ENCODE measurements around the gene PTPRC. TPM values are rescaled to one million over a fixed set of nuclear protein-coding genes. Genes with fewer than 3 reads are reported as not detected.

Gene PTPRC
- polyA plus RNA-seq, 1 donor (not counting 4 experiments of a cell fraction or from before 2014, with no cell fraction given) = not detected

DNA sequence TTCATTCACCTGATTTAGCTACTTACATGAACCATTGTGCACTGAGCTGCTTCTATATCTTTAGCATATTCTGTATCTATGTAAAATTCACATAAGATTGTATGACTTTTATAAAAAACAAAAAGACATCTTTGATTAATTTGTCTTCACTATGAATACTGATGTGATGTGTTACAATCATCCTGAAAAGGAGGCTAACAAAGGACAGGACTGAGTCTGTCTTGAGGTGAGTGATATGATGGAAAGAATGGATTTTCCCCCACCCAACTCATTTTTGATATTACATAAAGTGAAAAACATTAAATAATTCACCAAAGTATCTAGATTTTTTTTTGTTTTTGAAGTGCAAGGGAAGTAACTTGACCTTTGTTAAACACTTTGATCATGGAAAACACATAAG, 9.8 kb downstream of the PTPRC start:
- no peaks in the 10 kb centered on the region for H3K27me3 ChIP-seq (ENCODE audit: control insufficient read depth, extremely low read depth, insufficient read depth, low read length)
- H3K4me2 ChIP-seq (ENCODE audit: control insufficient read depth, extremely low read depth, insufficient read depth, low read depth, low read length) = no peak overlapping the region
- dilution Hi-C loops (cut with MboI; ENCODE audit: extremely low pct_ligation_motif_present, low sequenced_read_pairs) = no loop called here
- no peaks in the 10 kb centered on the region for H3K36me3 ChIP-seq (ENCODE audit: control insufficient read depth in 2 of 2, extremely low read depth in 1 of 2, insufficient read depth in 2 of 2, low read length in 2 of 2)
- no peak overlapping the region for H3K27ac ChIP-seq (ENCODE audit: control insufficient read depth, insufficient read depth, low read length)
- H3K4me1 ChIP-seq (ENCODE audit: control insufficient read depth, extremely low read depth, insufficient read depth, low read length) = no peaks in the 10 kb centered on the region
- H2AFZ ChIP-seq (ENCODE audit: control insufficient read depth, low read length) = no peak overlapping the region
- FAIRE-seq = no peak
- H3K4me3 ChIP-seq (ENCODE audit: control insufficient read depth in 2 of 3, extremely low read depth in 1 of 3, insufficient read depth in 2 of 3, low read depth in 1 of 3, low read length in 3 of 3) = no peak overlapping the region
- TF ChIP-seq EZH2 (IDR thresholded peaks at IDR 0.05; ENCODE audit: low read length) = no peak
- TF ChIP-seq, protein P1, sequence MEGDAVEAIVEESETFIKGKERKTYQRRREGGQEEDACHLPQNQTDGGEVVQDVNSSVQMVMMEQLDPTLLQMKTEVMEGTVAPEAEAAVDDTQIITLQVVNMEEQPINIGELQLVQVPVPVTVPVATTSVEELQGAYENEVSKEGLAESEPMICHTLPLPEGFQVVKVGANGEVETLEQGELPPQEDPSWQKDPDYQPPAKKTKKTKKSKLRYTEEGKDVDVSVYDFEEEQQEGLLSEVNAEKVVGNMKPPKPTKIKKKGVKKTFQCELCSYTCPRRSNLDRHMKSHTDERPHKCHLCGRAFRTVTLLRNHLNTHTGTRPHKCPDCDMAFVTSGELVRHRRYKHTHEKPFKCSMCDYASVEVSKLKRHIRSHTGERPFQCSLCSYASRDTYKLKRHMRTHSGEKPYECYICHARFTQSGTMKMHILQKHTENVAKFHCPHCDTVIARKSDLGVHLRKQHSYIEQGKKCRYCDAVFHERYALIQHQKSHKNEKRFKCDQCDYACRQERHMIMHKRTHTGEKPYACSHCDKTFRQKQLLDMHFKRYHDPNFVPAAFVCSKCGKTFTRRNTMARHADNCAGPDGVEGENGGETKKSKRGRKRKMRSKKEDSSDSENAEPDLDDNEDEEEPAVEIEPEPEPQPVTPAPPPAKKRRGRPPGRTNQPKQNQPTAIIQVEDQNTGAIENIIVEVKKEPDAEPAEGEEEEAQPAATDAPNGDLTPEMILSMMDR (optimal IDR thresholded peaks at IDR 0.05 in 1 of 3, IDR thresholded peaks at IDR 0.05 in 1 of 3, conservative IDR thresholded peaks at IDR 0.05 in 1 of 3; ENCODE audit: extremely low read depth in 1 of 3, insufficient read depth in 2 of 3, low read length in 3 of 3) = no peak
- DNase-seq (ENCODE audit: low read depth, low spot score) = no peak
- H4K20me1 ChIP-seq (ENCODE audit: control insufficient read depth, extremely low read depth, insufficient read depth, low read length) = no peaks in the 10 kb centered on the region
- no peaks in the 10 kb centered on the region for H3K79me2 ChIP-seq (ENCODE audit: control insufficient read depth, insufficient read depth, low read length)
- no peaks in the 10 kb centered on the region for H3K9me3 ChIP-seq (ENCODE audit: control insufficient read depth, low read depth, low read length)
- H3K9me1 ChIP-seq (ENCODE audit: control insufficient read depth, extremely low read depth, insufficient read depth, low read length) = no peaks in the 10 kb centered on the region
- no peak overlapping the region for H3K9ac ChIP-seq (ENCODE audit: control insufficient read depth, extremely low read depth, insufficient read depth, low read length)

DNA sequence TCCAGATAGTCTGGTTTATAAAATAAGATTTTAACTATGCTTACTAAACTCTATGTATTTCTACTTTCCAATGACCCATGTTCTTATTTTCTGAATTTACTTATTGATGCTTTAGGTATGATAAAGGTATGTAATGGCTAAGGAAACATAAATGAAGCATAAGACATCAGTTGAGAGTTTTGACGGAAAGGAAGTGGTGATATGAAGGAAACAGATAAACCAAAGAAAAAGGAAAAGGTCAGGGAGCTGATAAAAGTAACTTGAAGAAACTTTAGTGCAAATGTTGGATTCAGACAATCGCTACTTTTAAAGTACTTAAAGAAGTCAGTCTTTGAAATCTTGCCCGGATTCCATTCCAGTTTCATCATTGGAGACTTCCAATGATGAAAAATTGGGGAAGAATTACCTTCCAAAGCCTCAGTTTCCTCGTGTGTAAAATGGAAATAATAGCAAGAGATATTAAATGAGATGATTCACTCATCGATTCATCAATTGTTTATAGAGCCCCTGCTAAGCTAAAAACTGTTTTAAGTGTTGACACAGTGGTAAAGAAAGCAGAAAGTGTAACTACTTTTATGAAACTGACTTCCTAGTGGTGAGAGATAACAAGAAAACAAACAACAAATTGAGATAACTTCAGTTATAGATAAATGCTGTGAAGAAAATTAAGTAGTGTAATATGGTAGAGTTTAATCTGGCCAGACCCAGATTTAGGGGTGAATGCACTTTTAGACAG, 10.6 kb downstream of the PTPRC start:
- no peaks in the 10 kb centered on the region for H3K27me3 ChIP-seq (ENCODE audit: control insufficient read depth, extremely low read depth, insufficient read depth, low read length)
- FAIRE-seq = no peak
- H2AFZ ChIP-seq (ENCODE audit: control insufficient read depth, low read length) = no peak overlapping the region
- TF ChIP-seq EZH2 (IDR thresholded peaks at IDR 0.05; ENCODE audit: low read length) = no peak
- TF ChIP-seq, protein P1 (optimal IDR thresholded peaks at IDR 0.05 in 1 of 3, IDR thresholded peaks at IDR 0.05 in 1 of 3, conservative IDR thresholded peaks at IDR 0.05 in 1 of 3; ENCODE audit: extremely low read depth in 1 of 3, insufficient read depth in 2 of 3, low read length in 3 of 3) = no peak
- no peak for DNase-seq (ENCODE audit: low read depth, low spot score)
- dilution Hi-C loops (cut with MboI; ENCODE audit: extremely low pct_ligation_motif_present, low sequenced_read_pairs) = no loop called here
- no peak overlapping the region for H3K9ac ChIP-seq (ENCODE audit: control insufficient read depth, extremely low read depth, insufficient read depth, low read length)
- no peaks in the 10 kb centered on the region for H3K36me3 ChIP-seq (ENCODE audit: control insufficient read depth in 2 of 2, extremely low read depth in 1 of 2, insufficient read depth in 2 of 2, low read length in 2 of 2)
- no peaks in the 10 kb centered on the region for H4K20me1 ChIP-seq (ENCODE audit: control insufficient read depth, extremely low read depth, insufficient read depth, low read length)
- no peak overlapping the region for H3K4me2 ChIP-seq (ENCODE audit: control insufficient read depth, extremely low read depth, insufficient read depth, low read depth, low read length)
- no peak overlapping the region for H3K27ac ChIP-seq (ENCODE audit: control insufficient read depth, insufficient read depth, low read length)
- no peak overlapping the region for H3K4me3 ChIP-seq (ENCODE audit: control insufficient read depth in 2 of 3, extremely low read depth in 1 of 3, insufficient read depth in 2 of 3, low read depth in 1 of 3, low read length in 3 of 3)
- H3K9me3 ChIP-seq (ENCODE audit: control insufficient read depth, low read depth, low read length) = no peaks in the 10 kb centered on the region
- H3K4me1 ChIP-seq (ENCODE audit: control insufficient read depth, extremely low read depth, insufficient read depth, low read length) = no peaks in the 10 kb centered on the region
- no peaks in the 10 kb centered on the region for H3K79me2 ChIP-seq (ENCODE audit: control insufficient read depth, insufficient read depth, low read length)
- no peaks in the 10 kb centered on the region for H3K9me1 ChIP-seq (ENCODE audit: control insufficient read depth, extremely low read depth, insufficient read depth, low read length)

Data from keratinocyte (primary cell).